NOMO-1 (cell line): ENCODE data around the gene ACTR6.

Experiments used
- DNase-seq, 2 experiments: peaks; one replicate each; lab custom pipeline; 2025; ENCODE audit not compliant: unreplicated experiment in 2 of 2; lab: John Stamatoyannopoulos, UW

The ACTR6 gene

DNA sequence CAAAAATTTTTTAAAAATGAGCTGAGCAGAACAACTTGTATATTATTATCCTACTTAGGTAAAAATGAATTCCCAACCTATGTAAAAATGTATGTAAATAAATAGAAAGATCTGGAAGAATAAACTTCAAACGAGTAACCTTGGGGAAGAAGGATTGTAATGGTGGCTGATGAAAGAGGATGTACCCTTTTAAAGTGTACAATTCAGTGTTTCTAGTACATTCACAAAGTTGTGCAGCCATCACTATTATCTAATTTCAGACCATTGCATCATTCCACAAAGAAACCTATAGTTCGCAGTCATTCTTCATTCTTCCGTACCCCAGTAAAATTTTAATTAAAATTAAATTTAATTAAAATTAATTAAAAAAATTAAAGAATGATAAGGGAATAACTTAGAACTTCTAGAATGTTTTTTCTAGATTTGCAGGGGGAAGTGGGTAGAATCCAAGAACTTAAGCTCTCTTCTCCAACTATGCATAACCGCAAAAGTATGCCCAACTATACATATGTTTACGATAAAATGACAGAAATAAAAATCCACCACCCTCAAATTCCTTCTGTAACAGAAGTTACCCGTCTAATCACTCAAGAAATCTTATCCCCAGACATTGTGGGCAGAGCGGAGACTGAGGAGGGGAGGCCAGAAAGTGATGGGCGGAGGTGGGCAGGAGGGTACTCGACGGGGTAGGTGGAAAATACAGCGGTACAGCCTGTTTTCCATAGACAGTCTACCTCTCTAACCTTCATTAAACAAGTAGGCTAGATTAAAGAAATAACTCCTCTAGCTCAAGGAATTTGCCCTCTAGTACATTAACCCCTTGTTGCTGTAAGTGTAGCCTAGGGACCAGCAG lies 65.3 kb downstream of the ACTR6 start:
- no peak for DNase-seq

GRCh38 chr12:100266585-100266834 lies 65.9 kb downstream of the ACTR6 start:
- DNase-seq = no peak

- DNase-seq = peak; percentile 89 to 93
Observed at GRCh38 chr12:100266835-100267602, 66.4 kb downstream of the ACTR6 start, which contains the start of the genes DEPDC4 and SCYL2. DEPDC4 (minus strand) TSS chr12:100267079; CDS start chr12:100267076, 3 bp downstream. SCYL2 (plus strand) TSS chr12:100267177; CDS start chr12:100282971, 15,794 bp downstream.

DNA sequence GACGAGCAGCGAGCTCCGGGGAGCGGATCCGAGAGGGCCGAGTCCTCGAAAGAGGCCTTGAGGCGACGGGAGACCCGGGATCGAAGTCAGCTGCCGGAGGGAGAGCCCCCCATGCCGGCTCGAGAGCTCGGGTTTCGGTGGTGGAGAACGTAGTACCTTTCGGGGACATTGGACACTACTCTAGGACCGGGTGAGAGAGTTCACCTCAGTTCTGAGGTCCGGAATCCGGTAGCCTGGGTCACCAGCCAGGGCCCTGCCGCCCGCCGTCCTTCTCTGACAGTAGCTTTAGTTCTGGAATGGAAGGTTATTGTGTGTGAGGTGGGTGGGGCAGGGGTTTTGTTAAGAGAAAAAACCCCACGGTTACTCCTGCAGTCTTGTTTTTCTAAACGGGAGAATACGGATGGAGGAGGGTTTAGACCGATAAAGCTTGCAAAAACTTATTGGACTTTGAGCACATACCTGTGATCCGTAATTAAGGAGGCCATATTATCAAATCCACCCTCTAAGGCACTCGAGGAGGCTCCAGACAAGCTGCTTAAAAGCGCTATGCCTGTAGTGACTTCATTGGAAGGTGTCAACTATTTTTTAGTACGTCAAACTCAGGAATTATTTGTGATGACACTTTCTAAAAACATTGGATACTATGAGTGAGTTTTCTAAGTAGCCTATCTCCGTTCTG lies 67.1 kb downstream of the ACTR6 start:
- DNase-seq = no peak

- no peak for DNase-seq
Observed at GRCh38 chr12:100268835-100269564, 68.4 kb downstream of the ACTR6 start.

DNA sequence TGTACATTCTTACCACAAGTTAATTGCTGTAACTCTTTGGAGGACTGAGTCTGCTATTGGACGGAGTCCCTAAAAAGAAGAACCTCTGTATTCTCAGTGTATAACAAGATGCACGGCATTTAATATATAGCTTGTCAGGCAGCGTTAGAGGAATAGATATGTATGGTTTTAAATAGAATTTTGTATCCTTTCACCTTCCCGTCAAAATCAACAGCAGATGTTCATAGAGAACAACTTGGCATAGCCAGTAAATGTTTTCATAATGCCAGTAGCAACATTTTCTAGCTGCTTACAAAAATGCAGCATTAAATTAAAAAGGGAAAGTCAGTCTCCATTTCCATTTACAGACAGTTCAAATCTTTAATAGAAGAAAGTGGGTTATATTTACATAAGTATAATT lies 73.2 kb downstream of the ACTR6 start:
- no peak for DNase-seq
